Keratinocyte (primary cell): ENCODE data around the gene CYP3A4.

Experiments
- EZH2 ChIP-seq: IDR thresholded peaks from one replicate; pipeline ENCODE4 v1.6.1; 2012; ENCODE audit warnings: inconsistent platforms, mild to moderate bottlenecking, low read length, moderate library complexity
- TF ChIP-seq, protein P1 (sequence below), 3 experiments: IDR thresholded peaks in 1 of 3; conservative IDR thresholded peaks in 1 of 3; optimal IDR thresholded peaks in 1 of 3; 2 replicates in 2 of 3; 3 replicates in 1 of 3; pipeline versions ENCODE3 to v1.5.1; 2011; ENCODE audit warnings: low read length in 3 of 3, mild to moderate bottlenecking in 3 of 3, moderate library complexity in 2 of 3, control low read depth in 1 of 3, inconsistent platforms in 1 of 3; ENCODE audit not compliant: insufficient read depth in 2 of 3; ENCODE audit errors: extremely low read depth in 1 of 3

DNA sequence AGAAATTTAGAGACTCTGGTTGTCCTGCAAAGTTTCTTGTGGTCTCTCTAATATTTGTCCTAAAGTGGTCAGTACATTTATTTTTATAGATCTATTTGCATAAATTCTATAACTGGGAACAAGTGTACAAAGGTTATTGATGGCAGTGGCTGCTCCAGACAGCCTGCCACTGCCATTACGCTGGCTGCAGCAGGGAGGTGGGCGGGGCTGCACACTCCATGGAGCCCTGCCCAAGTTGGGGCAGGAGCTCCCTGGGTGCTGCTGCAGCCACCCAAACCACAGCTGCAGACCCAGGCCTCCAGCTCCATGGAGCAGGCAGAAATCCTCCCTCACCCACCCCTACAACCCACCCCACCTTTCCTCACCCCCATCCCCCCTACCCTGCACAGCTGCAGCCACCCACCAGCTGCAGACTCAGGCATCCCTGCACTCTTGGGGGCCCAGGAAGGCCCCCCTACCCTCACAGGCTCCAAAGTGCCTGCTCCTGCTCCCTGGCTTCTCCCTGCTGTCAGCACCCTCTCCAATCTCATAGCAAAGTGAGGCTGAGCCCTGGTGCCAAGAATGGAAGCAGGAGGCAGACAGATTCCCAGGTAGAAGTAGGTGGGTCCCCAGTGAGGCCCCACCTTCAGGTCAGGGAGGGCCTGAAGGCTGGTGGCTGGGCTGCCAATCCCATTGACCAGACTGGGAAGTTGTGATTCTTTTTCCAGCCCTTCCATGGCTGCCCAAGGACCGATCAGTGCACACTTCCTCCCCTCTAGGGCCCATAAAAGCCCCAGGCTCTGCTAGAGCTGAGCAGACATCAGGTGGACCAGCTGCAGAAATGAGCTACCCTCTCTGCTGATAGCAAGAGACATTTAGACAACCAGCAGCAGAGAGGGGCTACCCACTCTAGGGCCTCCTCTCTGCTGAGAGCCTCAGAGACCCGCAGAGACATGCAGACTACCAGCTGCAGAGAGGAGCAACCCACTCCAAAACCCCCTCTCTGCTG lies 39.0 kb upstream of the CYP3A4 start:
- TF ChIP-seq, protein P1, sequence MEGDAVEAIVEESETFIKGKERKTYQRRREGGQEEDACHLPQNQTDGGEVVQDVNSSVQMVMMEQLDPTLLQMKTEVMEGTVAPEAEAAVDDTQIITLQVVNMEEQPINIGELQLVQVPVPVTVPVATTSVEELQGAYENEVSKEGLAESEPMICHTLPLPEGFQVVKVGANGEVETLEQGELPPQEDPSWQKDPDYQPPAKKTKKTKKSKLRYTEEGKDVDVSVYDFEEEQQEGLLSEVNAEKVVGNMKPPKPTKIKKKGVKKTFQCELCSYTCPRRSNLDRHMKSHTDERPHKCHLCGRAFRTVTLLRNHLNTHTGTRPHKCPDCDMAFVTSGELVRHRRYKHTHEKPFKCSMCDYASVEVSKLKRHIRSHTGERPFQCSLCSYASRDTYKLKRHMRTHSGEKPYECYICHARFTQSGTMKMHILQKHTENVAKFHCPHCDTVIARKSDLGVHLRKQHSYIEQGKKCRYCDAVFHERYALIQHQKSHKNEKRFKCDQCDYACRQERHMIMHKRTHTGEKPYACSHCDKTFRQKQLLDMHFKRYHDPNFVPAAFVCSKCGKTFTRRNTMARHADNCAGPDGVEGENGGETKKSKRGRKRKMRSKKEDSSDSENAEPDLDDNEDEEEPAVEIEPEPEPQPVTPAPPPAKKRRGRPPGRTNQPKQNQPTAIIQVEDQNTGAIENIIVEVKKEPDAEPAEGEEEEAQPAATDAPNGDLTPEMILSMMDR (optimal IDR thresholded peaks at IDR 0.05 in 1 of 3, IDR thresholded peaks at IDR 0.05 in 1 of 3, conservative IDR thresholded peaks at IDR 0.05 in 1 of 3; ENCODE audit: extremely low read depth in 1 of 3, insufficient read depth in 2 of 3, low read length in 3 of 3), result no peak
- TF ChIP-seq EZH2, result no peak
